HG03066 (cell line): ENCODE results near the gene RLF.
A peak's percentile ranks its signal among the peaks of the same experiment; 100 is the strongest.
"Not testable (repeated sequence)": the region's sequence is repeated elsewhere in the genome, so short reads cannot be mapped to it uniquely, and the experiment has no call there.

Experiments used
- ATAC-seq: cut with Tn5 transposase; IDR thresholded peaks from one replicate; pipeline ENCODE4 v1.9.1; 2021; ENCODE audit warnings: low read depth; ENCODE audit not compliant: unreplicated experiment

The RLF gene

GRCh38 chr1:40167317-40167716 lies 6.1 kb downstream of the RLF start:
- no peak for ATAC-seq

GRCh38 chr1:40171036-40171435 lies 9.8 kb downstream of the RLF start:
- ATAC-seq: no peak

GRCh38 chr1:40174788-40175187 lies 13.6 kb downstream of the RLF start:
- no peak for ATAC-seq

- ATAC-seq: not testable (repeated sequence)
Measured at GRCh38 chr1:40176989-40177388, 15.8 kb downstream of the RLF start.

- no peak for ATAC-seq
Measured at GRCh38 chr1:40178200-40178599, 17.0 kb downstream of the RLF start.

- no peak for ATAC-seq
Measured at GRCh38 chr1:40179496-40180089, 18.4 kb downstream of the RLF start.

GRCh38 chr1:40183055-40183710 lies 22.0 kb downstream of the RLF start:
- no peak for ATAC-seq

GRCh38 chr1:40184193-40184592 lies 23.0 kb downstream of the RLF start:
- no peak for ATAC-seq

- peak; percentile 93 for ATAC-seq
Measured at GRCh38 chr1:40185951-40186864, 25.0 kb downstream of the RLF start.

- no peak for ATAC-seq
Measured at GRCh38 chr1:40187399-40187798, 26.2 kb downstream of the RLF start.

- ATAC-seq: not testable (repeated sequence)
Measured at GRCh38 chr1:40194639-40195038, 33.5 kb downstream of the RLF start.

- ATAC-seq: no peak
Measured at GRCh38 chr1:40197656-40198055, 36.5 kb downstream of the RLF start.

GRCh38 chr1:40199126-40199525 lies 37.9 kb downstream of the RLF start:
- no peak for ATAC-seq

GRCh38 chr1:40204856-40205255 lies 43.7 kb downstream of the RLF start:
- ATAC-seq: no peak

- ATAC-seq: no peak
Measured at GRCh38 chr1:40210511-40211204, 49.5 kb downstream of the RLF start.

- ATAC-seq: no peak
Measured at GRCh38 chr1:40218333-40218732, 57.1 kb downstream of the RLF start.

- ATAC-seq: not testable (repeated sequence)
Measured at GRCh38 chr1:40221471-40221905, 60.3 kb downstream of the RLF start.

GRCh38 chr1:40221977-40222772 lies 61.0 kb downstream of the RLF start:
- no peak for ATAC-seq

- no peak for ATAC-seq
Measured at GRCh38 chr1:40224040-40224439, 62.9 kb downstream of the RLF start.

- ATAC-seq: no peak
Measured at GRCh38 chr1:40226192-40226591, 65.0 kb downstream of the RLF start.
